ENCODE measurements around the gene SNAI3.

Gene SNAI3

GRCh38 chr16:88634994-88635670 lies 51.2 kb downstream of the SNAI3 start:
- DNase-seq (ENCODE audit: low read depth): peak; percentile 39

- peak; percentile 66 for DNase-seq (ENCODE audit: low read depth)
Observed at GRCh38 chr16:88634141-88634993, 51.9 kb downstream of the SNAI3 start.

- peak; percentile 34 for DNase-seq (ENCODE audit: low read depth)
Observed at GRCh38 chr16:88633684-88634140, 52.6 kb downstream of the SNAI3 start.

- DNase-seq (ENCODE audit: low read depth): no peak
Observed at GRCh38 chr16:88632587-88632930, 53.7 kb downstream of the SNAI3 start.

- DNase-seq (ENCODE audit: low read depth): no peak
Observed at GRCh38 chr16:88631920-88632586, 54.3 kb downstream of the SNAI3 start.

GRCh38 chr16:88631384-88631783 lies 54.9 kb downstream of the SNAI3 start:
- no peak for DNase-seq (ENCODE audit: low read depth)

- no peak for DNase-seq (ENCODE audit: low read depth)
Observed at GRCh38 chr16:88630941-88631340, 55.4 kb downstream of the SNAI3 start.

- DNase-seq (ENCODE audit: low read depth): no peak
Observed at GRCh38 chr16:88630433-88630832, 55.9 kb downstream of the SNAI3 start.

GRCh38 chr16:88629835-88630234 lies 56.5 kb downstream of the SNAI3 start:
- no peak for DNase-seq (ENCODE audit: low read depth)

- DNase-seq (ENCODE audit: low read depth): peak; percentile 17
Observed at GRCh38 chr16:88628512-88628974, 57.8 kb downstream of the SNAI3 start.

All from EH (cell line).